Articular chondrocyte of knee joint (primary cell): ENCODE measurements around the gene UQCC3. TPM values are rescaled to one million over a fixed set of nuclear protein-coding genes. Genes with fewer than 3 reads are reported as not detected.

Experiments
- small RNA-seq: library from RNA; depleted of rRNA; stranded (forward); fragments of <200 nt; gene quantifications from one replicate; pipeline ENCODE3, GENCODE V24; 2012
- total RNA-seq: library from RNA; depleted of rRNA; stranded (reverse); fragments of >200 nt; gene quantifications from 2 replicates; pipeline ENCODE4 v1.2.3, GENCODE V29; 2012

Gene UQCC3
- 4.2 and 4.8 TPM in 2 replicates for total RNA-seq

GRCh38 chr11:62671608-62672389 lies at the start of gene UQCC3, which contains the start of gene LBHD1:
UQCC3 (plus strand) TSS chr11:62671673; CDS start chr11:62671746, 73 bp downstream.
LBHD1 (minus strand) TSS chr11:62672267; CDS start chr11:62670031, 2,236 bp downstream.

GRCh38 chr11:62645946-62646824 lies 25.3 kb upstream of the UQCC3 start, which contains the start of gene GANAB:
GANAB (minus strand) TSS chr11:62646613; CDS start chr11:62646599, 14 bp downstream.

GRCh38 chr11:62665075-62665598 lies 6.3 kb upstream of the UQCC3 start, which contains the start of the genes C11orf98 and CSKMT:
C11orf98 (minus strand) TSS chr11:62665210; CDS start chr11:62665169, 41 bp downstream.
CSKMT (plus strand) TSS chr11:62665312; CDS start chr11:62665880, 568 bp downstream.

GRCh38 chr11:62678770-62679696 lies 7.6 kb downstream of the UQCC3 start, which contains the start of gene UBXN1:
UBXN1 (minus strand) TSS chr11:62679073; CDS start chr11:62678923, 150 bp downstream.

GRCh38 chr11:62689421-62690183 lies 18.1 kb downstream of the UQCC3 start, which contains the start of gene LRRN4CL:
LRRN4CL (minus strand) TSS chr11:62689530; CDS start chr11:62688508, 1,022 bp downstream.

GRCh38 chr11:62707277-62707861 lies 35.9 kb downstream of the UQCC3 start, which contains the start of the genes BSCL2 and GNG3:
BSCL2 (minus strand) TSS chr11:62707424; CDS start chr11:62707195, 229 bp downstream.
GNG3 (plus strand) TSS chr11:62707676; CDS start chr11:62708296, 620 bp downstream.

Small RNA genes within 50 kb of the gene (small RNA-seq; reads per million reads assigned to genes)
- gene SNORA57 = not detected

Other genes with a start within 250 kb of the UQCC3 start
- gene AHNAK, start 124.9 kb upstream of the UQCC3 start, total RNA-seq = 983 and 1,139 TPM in 2 replicates
- gene EEF1G, start 97.8 kb upstream of the UQCC3 start, total RNA-seq = 1,360 and 1,368 TPM in 2 replicates
- 6.8 TPM in 2 replicates for gene TUT1, start 80.2 kb upstream of the UQCC3 start, total RNA-seq
- gene MTA2, start 69.8 kb upstream of the UQCC3 start, total RNA-seq = 95.1 and 110 TPM in 2 replicates
- 30.4 and 34.6 TPM in 2 replicates for gene EML3, start 58.9 kb upstream of the UQCC3 start, total RNA-seq
- 9.3 and 10.6 TPM in 2 replicates for gene ROM1, start 58.4 kb upstream of the UQCC3 start, total RNA-seq
- 12.3 and 14.1 TPM in 2 replicates for gene B3GAT3, start 49.7 kb upstream of the UQCC3 start, total RNA-seq
- 251 and 282 TPM in 2 replicates for gene GANAB, start 25.1 kb upstream of the UQCC3 start, total RNA-seq
- 19.9 and 20.5 TPM in 2 replicates for gene INTS5, start 18.4 kb upstream of the UQCC3 start, total RNA-seq
- gene C11orf98, start 6.5 kb upstream of the UQCC3 start, total RNA-seq = 26.1 TPM in 2 replicates
- 5.7 and 8.2 TPM in 2 replicates for gene CSKMT, start 6.4 kb upstream of the UQCC3 start, total RNA-seq
- gene LBHD1, start 594 bp downstream of the UQCC3 start, total RNA-seq = 4.0 and 6.1 TPM in 2 replicates
- 102 and 103 TPM in 2 replicates for gene UBXN1, start 7.4 kb downstream of the UQCC3 start, total RNA-seq
- gene LRRN4CL, start 17.9 kb downstream of the UQCC3 start, total RNA-seq = 20.1 and 20.6 TPM in 2 replicates
- 52.7 and 54.8 TPM in 2 replicates for gene BSCL2, start 35.8 kb downstream of the UQCC3 start, total RNA-seq
- gene GNG3, start 36.0 kb downstream of the UQCC3 start, total RNA-seq = not detected in 2 replicates
- gene HNRNPUL2, start 55.8 kb downstream of the UQCC3 start, total RNA-seq = 14.2 and 15.3 TPM in 2 replicates
- gene TTC9C, start 56.8 kb downstream of the UQCC3 start, total RNA-seq = 34.2 and 37.4 TPM in 2 replicates
- gene ZBTB3, start 82.5 kb downstream of the UQCC3 start, total RNA-seq = 12.7 and 13.5 TPM in 2 replicates
- 62.4 and 64.4 TPM in 2 replicates for gene POLR2G, start 89.9 kb downstream of the UQCC3 start, total RNA-seq
- 10.8 and 13.7 TPM in 2 replicates for gene TAF6L, start 99.7 kb downstream of the UQCC3 start, total RNA-seq
- gene TMEM179B, start 115.7 kb downstream of the UQCC3 start, total RNA-seq = 33.9 and 41.3 TPM in 2 replicates
- gene TMEM223, start 120.3 kb downstream of the UQCC3 start, total RNA-seq = 9.4 and 10.1 TPM in 2 replicates
- 35.2 and 35.7 TPM in 2 replicates for gene NXF1, start 133.8 kb downstream of the UQCC3 start, total RNA-seq
- gene STX5, start 160.4 kb downstream of the UQCC3 start, total RNA-seq = 35.0 and 37.1 TPM in 2 replicates
- gene TEX54, start 161.2 kb downstream of the UQCC3 start, total RNA-seq = not detected in 2 replicates
- gene WDR74, start 167.9 kb downstream of the UQCC3 start, total RNA-seq = 23.8 and 26.1 TPM in 2 replicates
- 198 and 208 TPM in 2 replicates for gene SLC3A2, start 209.2 kb downstream of the UQCC3 start, total RNA-seq
- not detected in 2 replicates for gene CHRM1, start 249.7 kb downstream of the UQCC3 start, total RNA-seq